ENCODE results near the gene CRIP2. TPM values are rescaled to one million over a fixed set of nuclear protein-coding genes. Genes with fewer than 3 reads are reported as not detected.

The CRIP2 gene
- total and polyA plus RNA-seq, 2 of the 13 experiments (the other 11 are each of a cell fraction or from before 2014, with no cell fraction given): 31.6 to 37.9 TPM

DNA sequence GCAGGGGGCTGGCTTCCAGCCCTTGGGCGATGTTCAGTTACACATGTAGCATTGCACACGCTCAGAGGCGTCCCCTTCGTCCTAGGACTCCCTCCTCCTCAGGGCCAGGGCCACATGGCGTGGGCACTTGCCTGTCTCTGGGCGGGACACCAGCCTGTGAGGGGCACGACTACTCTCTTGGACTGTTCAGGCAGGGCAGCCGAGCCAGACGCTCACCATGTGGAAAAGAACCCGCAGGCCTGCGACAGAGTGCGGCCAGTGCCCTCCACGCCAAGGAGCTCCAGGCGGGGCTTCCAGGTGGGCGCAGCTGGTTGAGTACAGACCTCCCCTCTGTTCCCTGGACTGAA lies 34.1 kb upstream of the CRIP2 start:
- Histone ChIP-seq H3K9ac (ENCODE audit: insufficient read depth, low read depth, low read length) (no peak overlapping the region), H3K4me2 (ENCODE audit: low read depth, low read length) (no peak overlapping the region), H3K4me3 (replicated peaks in 1 of 3; ENCODE audit: insufficient read depth in 1 of 3, low read depth in 2 of 3, low read length in 3 of 3) (no peak overlapping the region), H3K9me3 (ENCODE audit: low read length) (no peaks in the 10 kb centered on the region), H3K79me2 (ENCODE audit: insufficient read depth, low read length) (peaks cover 24% of the 10 kb centered on the region), H3K4me1 (ENCODE audit: insufficient read depth, low read length) (no peaks in the 10 kb centered on the region), H3K36me3 (replicated peaks in 1 of 2; ENCODE audit: control insufficient read depth in 1 of 2, insufficient read depth in 2 of 2, low read length in 2 of 2) (peaks cover 10 to 35% of the 10 kb centered on the region in 2 experiments), H2AFZ (ENCODE audit: low read length) (no peak overlapping the region), H3K27ac (ENCODE audit: extremely low read length, insufficient read depth, low read length) (no peak overlapping the region), H3K27me3 (ENCODE audit: control insufficient read depth in 1 of 2, insufficient read depth in 2 of 2, low read length in 2 of 2) (no peaks in the 10 kb centered on the region), H4K20me1 (ENCODE audit: insufficient read depth, low read length) (no peaks in the 10 kb centered on the region)
- no peak; the same call in 2 of the 3 replicates for ATAC-seq
- DNase-seq (ENCODE audit: low spot score): no peak
- no TSS peak for BruUV-seq (replicated peaks)
- FAIRE-seq: no peak
- in situ Hi-C loops (cut with HindIII; ENCODE audit: extremely low pct_ligation_motif_present, low pct_unique_long_range_greater_than_20kb) (no loop called here), intact Hi-C loops (cut with micrococcal nuclease; ENCODE audit: unreplicated experiment) (no loop called here)
- CTCF ChIA-PET (ENCODE audit: low intra/inter-chr PET ratio, low total read pairs): no interaction called here
- POLR2A ChIA-PET: no interaction called here
- no peak for TF ChIP-seq ZBTB3 (CRISPR knock-in tag; IDR thresholded peaks at IDR 0.05; ENCODE audit: borderline replicate concordance, low read depth)
- TF ChIP-seq, protein P1, sequence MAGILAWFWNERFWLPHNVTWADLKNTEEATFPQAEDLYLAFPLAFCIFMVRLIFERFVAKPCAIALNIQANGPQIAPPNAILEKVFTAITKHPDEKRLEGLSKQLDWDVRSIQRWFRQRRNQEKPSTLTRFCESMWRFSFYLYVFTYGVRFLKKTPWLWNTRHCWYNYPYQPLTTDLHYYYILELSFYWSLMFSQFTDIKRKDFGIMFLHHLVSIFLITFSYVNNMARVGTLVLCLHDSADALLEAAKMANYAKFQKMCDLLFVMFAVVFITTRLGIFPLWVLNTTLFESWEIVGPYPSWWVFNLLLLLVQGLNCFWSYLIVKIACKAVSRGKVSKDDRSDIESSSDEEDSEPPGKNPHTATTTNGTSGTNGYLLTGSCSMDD (CRISPR knock-in tag; IDR thresholded peaks at IDR 0.05): no peak
- TF ChIP-seq RBFOX2 (IDR thresholded peaks at IDR 0.05; ENCODE audit: low read depth, low read length): peak; percentile 17; the same call in 1 of the 2 replicates
- 0 out of 2 replicates have a peak, but pooled peaks have one; percentile 23 for TF ChIP-seq HNRNPL (IDR thresholded peaks at IDR 0.05; ENCODE audit: low read depth, low read length)
- 98% methylated on average over 9 of the region's 15 CpGs for WGBS (ENCODE audit: low lambda C conversion rate)

DNA sequence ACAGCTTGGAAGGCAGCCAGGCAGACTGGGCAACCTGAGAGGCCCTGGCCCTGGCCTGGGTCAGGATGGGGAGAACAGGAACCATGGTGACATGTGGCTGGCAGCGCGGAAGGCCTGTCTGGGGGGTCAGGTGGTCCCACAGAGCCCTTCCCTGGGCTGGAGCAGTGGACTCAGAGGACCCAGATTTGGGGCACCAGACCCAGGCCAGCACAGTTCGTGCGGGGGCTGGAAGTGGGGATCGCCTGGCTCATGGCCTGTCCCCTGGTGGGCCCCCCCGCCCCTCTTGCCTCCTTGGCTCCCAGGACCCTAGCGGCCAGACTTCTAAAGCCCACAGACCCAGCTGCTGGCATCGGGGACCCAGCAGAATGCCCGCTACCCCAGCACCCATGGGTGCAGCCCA lies 33.6 kb upstream of the CRIP2 start:
- no peak overlapping the region for H3K27ac ChIP-seq (ENCODE audit: extremely low read length, insufficient read depth, low read length)
- ChIA-PET CTCF (ENCODE audit: low intra/inter-chr PET ratio, low total read pairs) (no interaction called here), POLR2A (no interaction called here)
- H3K9ac ChIP-seq (ENCODE audit: insufficient read depth, low read depth, low read length): no peak overlapping the region
- in situ Hi-C loops (cut with HindIII; ENCODE audit: extremely low pct_ligation_motif_present, low pct_unique_long_range_greater_than_20kb): no loop called here
- ATAC-seq: no peak
- H3K4me2 ChIP-seq (ENCODE audit: low read depth, low read length): no peak overlapping the region
- no peak for DNase-seq (ENCODE audit: low spot score)
- H3K9me3 ChIP-seq (ENCODE audit: low read length): no peaks in the 10 kb centered on the region
- H3K4me3 ChIP-seq (replicated peaks in 1 of 3; ENCODE audit: insufficient read depth in 1 of 3, low read depth in 2 of 3, low read length in 3 of 3): no peak overlapping the region
- no peaks in the 10 kb centered on the region for H4K20me1 ChIP-seq (ENCODE audit: insufficient read depth, low read length)
- H3K4me1 ChIP-seq (ENCODE audit: insufficient read depth, low read length): peaks cover 2% of the 10 kb centered on the region; the same call in 1 of the 2 replicates
- TF ChIP-seq, protein P2, sequence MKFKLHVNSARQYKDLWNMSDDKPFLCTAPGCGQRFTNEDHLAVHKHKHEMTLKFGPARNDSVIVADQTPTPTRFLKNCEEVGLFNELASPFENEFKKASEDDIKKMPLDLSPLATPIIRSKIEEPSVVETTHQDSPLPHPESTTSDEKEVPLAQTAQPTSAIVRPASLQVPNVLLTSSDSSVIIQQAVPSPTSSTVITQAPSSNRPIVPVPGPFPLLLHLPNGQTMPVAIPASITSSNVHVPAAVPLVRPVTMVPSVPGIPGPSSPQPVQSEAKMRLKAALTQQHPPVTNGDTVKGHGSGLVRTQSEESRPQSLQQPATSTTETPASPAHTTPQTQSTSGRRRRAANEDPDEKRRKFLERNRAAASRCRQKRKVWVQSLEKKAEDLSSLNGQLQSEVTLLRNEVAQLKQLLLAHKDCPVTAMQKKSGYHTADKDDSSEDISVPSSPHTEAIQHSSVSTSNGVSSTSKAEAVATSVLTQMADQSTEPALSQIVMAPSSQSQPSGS (CRISPR knock-in tag; IDR thresholded peaks at IDR 0.05): no peak
- TF ChIP-seq TAF15 (IDR thresholded peaks at IDR 0.05; ENCODE audit: low read depth, low read length, poor library complexity, severe bottlenecking) (no peak), ZFP36L1 (CRISPR knock-in tag; IDR thresholded peaks at IDR 0.05) (no peak), ZNF546 (CRISPR knock-in tag; conservative IDR thresholded peaks at IDR 0.05) (no peak), ZFAT (CRISPR knock-in tag; conservative IDR thresholded peaks at IDR 0.05) (no peak), ZNF598 (CRISPR knock-in tag; IDR thresholded peaks at IDR 0.05; ENCODE audit: borderline replicate concordance) (no peak), ELF1 (CRISPR knock-in tag; IDR thresholded peaks at IDR 0.05) (no peak)
- TF ChIP-seq, protein P3, sequence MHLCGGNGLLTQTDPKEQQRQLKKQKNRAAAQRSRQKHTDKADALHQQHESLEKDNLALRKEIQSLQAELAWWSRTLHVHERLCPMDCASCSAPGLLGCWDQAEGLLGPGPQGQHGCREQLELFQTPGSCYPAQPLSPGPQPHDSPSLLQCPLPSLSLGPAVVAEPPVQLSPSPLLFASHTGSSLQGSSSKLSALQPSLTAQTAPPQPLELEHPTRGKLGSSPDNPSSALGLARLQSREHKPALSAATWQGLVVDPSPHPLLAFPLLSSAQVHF (CRISPR knock-in tag; IDR thresholded peaks at IDR 0.05): no peak
- WGBS (ENCODE audit: low lambda C conversion rate): 96% methylated on average over 9 of the region's 9 CpGs
- H3K36me3 ChIP-seq (replicated peaks in 1 of 2; ENCODE audit: control insufficient read depth in 1 of 2, insufficient read depth in 2 of 2, low read length in 2 of 2): peaks cover 10 to 35% of the 10 kb centered on the region in 2 experiments
- FAIRE-seq: no peak
- H3K27me3 ChIP-seq (ENCODE audit: control insufficient read depth in 1 of 2, insufficient read depth in 2 of 2, low read length in 2 of 2): no peaks in the 10 kb centered on the region
- H2AFZ ChIP-seq (ENCODE audit: low read length): no peak overlapping the region
- peaks cover 21% of the 10 kb centered on the region for H3K79me2 ChIP-seq (ENCODE audit: insufficient read depth, low read length)
- intact Hi-C loops (cut with micrococcal nuclease; ENCODE audit: unreplicated experiment): no loop called here
- no TSS peak for BruUV-seq (replicated peaks)

Measured in HepG2 (cell line).